CD4-positive, alpha-beta T cell treated with Interleukin-2 at 100 ng/mL for 4 hours (primary cell): Measurements from ENCODE around the gene SLC1A7.

Source experiments
- DNase-seq: peaks from one replicate; pipeline ENCODE4 v3.0.0-alpha.2; 2020; ENCODE audit warnings: low spot score

SLC1A7 gene

GRCh38 chr1:53160924-53161378 lies 18.5 kb upstream of the SLC1A7 start:
- DNase-seq = no peak

GRCh38 chr1:53158900-53159299 lies 16.5 kb upstream of the SLC1A7 start:
- DNase-seq = no peak

GRCh38 chr1:53156783-53157182 lies 14.3 kb upstream of the SLC1A7 start:
- DNase-seq = no peak

- no peak for DNase-seq
Measured at GRCh38 chr1:53155945-53156344, 13.5 kb upstream of the SLC1A7 start.

- DNase-seq = no peak
Measured at GRCh38 chr1:53155534-53155933, 13.1 kb upstream of the SLC1A7 start.

GRCh38 chr1:53154859-53155438 lies 12.5 kb upstream of the SLC1A7 start:
- no peak for DNase-seq

GRCh38 chr1:53153752-53154151 lies 11.3 kb upstream of the SLC1A7 start:
- DNase-seq = no peak

GRCh38 chr1:53148123-53148522 lies 5.7 kb upstream of the SLC1A7 start:
- DNase-seq = no peak

GRCh38 chr1:53147174-53147573 lies 4.7 kb upstream of the SLC1A7 start:
- no peak for DNase-seq

- no peak for DNase-seq
Measured at GRCh38 chr1:53145942-53146708, 3.7 kb upstream of the SLC1A7 start.

GRCh38 chr1:53145619-53145941 lies 3.1 kb upstream of the SLC1A7 start:
- no peak for DNase-seq

GRCh38 chr1:53145051-53145600 lies 2.7 kb upstream of the SLC1A7 start:
- DNase-seq = no peak

- no peak for DNase-seq
Measured at GRCh38 chr1:53144201-53144600, 1.8 kb upstream of the SLC1A7 start.

GRCh38 chr1:53143527-53143926 lies 1.1 kb upstream of the SLC1A7 start:
- no peak for DNase-seq

GRCh38 chr1:53141487-53142055 lies 867 bp downstream of the SLC1A7 start:
- no peak for DNase-seq

GRCh38 chr1:53140451-53140850 lies 2.0 kb downstream of the SLC1A7 start:
- no peak for DNase-seq

GRCh38 chr1:53139951-53140361 lies 2.5 kb downstream of the SLC1A7 start:
- no peak for DNase-seq

- no peak for DNase-seq
Measured at GRCh38 chr1:53138991-53139884, 3.2 kb downstream of the SLC1A7 start.

GRCh38 chr1:53137729-53138128 lies 4.7 kb downstream of the SLC1A7 start:
- no peak for DNase-seq

- DNase-seq = peak; percentile 37
Measured at GRCh38 chr1:53135735-53136114, 6.7 kb downstream of the SLC1A7 start.

GRCh38 chr1:53134961-53135734 lies 7.3 kb downstream of the SLC1A7 start:
- DNase-seq = no peak
